NCI-H524 treated with DMSO at 0.1 percent for 48 hours (cell line): ENCODE measurements around the gene ADGRD1.
"Not testable (repeated sequence)": the region's sequence is repeated elsewhere in the genome, so short reads cannot be mapped to it uniquely, and the experiment has no call there.

Experiments used
- DNase-seq: peaks from one replicate; lab custom pipeline; 2025; lab: John Stamatoyannopoulos, UW

ADGRD1 gene

GRCh38 chr12:131119345-131119744 is 165.6 kb downstream of the ADGRD1 start:
- DNase-seq = not testable (repeated sequence)

GRCh38 chr12:131119936-131120335 is 166.2 kb downstream of the ADGRD1 start:
- no peak for DNase-seq

GRCh38 chr12:131120831-131121271 is 167.1 kb downstream of the ADGRD1 start:
- DNase-seq = no peak

GRCh38 chr12:131121705-131122405 is 168.1 kb downstream of the ADGRD1 start:
- DNase-seq = no peak

GRCh38 chr12:131122631-131123030 is 168.9 kb downstream of the ADGRD1 start:
- no peak for DNase-seq

GRCh38 chr12:131123817-131124216 is 170.1 kb downstream of the ADGRD1 start:
- no peak for DNase-seq

- DNase-seq = no peak
Observed at GRCh38 chr12:131124487-131125280, 171.0 kb downstream of the ADGRD1 start.

- no peak for DNase-seq
Observed at GRCh38 chr12:131126662-131127173, 173.0 kb downstream of the ADGRD1 start.

GRCh38 chr12:131128556-131128955 is 174.8 kb downstream of the ADGRD1 start:
- DNase-seq = no peak

- DNase-seq = not testable (repeated sequence)
Observed at GRCh38 chr12:131128966-131129619, 175.4 kb downstream of the ADGRD1 start.

GRCh38 chr12:131129839-131130238 is 176.1 kb downstream of the ADGRD1 start:
- DNase-seq = no peak

- no peak for DNase-seq
Observed at GRCh38 chr12:131130311-131130911, 176.7 kb downstream of the ADGRD1 start.

GRCh38 chr12:131131077-131131807 is 177.5 kb downstream of the ADGRD1 start:
- DNase-seq = no peak

- no peak for DNase-seq
Observed at GRCh38 chr12:131131808-131132117, 178.1 kb downstream of the ADGRD1 start.

GRCh38 chr12:131132118-131132892 is 178.6 kb downstream of the ADGRD1 start:
- no peak for DNase-seq

- DNase-seq = no peak
Observed at GRCh38 chr12:131133015-131133905, 179.6 kb downstream of the ADGRD1 start.

- no peak for DNase-seq
Observed at GRCh38 chr12:131133994-131134393, 180.3 kb downstream of the ADGRD1 start.

GRCh38 chr12:131134523-131135310 is 181.0 kb downstream of the ADGRD1 start:
- no peak for DNase-seq

GRCh38 chr12:131135311-131135785 is 181.6 kb downstream of the ADGRD1 start:
- no peak for DNase-seq
